Measurements from ENCODE around the gene TLE6. TPM values are rescaled to one million over a fixed set of nuclear protein-coding genes. Genes with fewer than 3 reads are reported as not detected.

TLE6 gene
- total and polyA plus RNA-seq, 10 of the 15 experiments (the other 5 are each of a cell fraction or from before 2014, with no cell fraction given) = 2.7 to 13.8 (median 6.4) TPM

GRCh38 chr19:2993579-2993978, 16.2 kb downstream of the TLE6 start (continued):
- TF ChIP-seq REST (IDR thresholded peaks at IDR 0.05; ENCODE audit: low read depth, low read length) = no peak
- no peak for TF ChIP-seq TARDBP (IDR thresholded peaks at IDR 0.05; ENCODE audit: borderline replicate concordance)
- no peak for TF ChIP-seq PRDM15 (CRISPR knock-in tag; IDR thresholded peaks at IDR 0.05)

- H2AFZ ChIP-seq (ENCODE audit: control insufficient read depth, low read depth, low read length) = no peak overlapping the region
- no peaks in the 10 kb centered on the region for H3K4me1 ChIP-seq (ENCODE audit: control insufficient read depth, insufficient read depth, low read length)
- intact Hi-C loops (cut with micrococcal nuclease; ENCODE audit: unreplicated experiment) (no loop called here), in situ Hi-C loops (cut with MboI) (no loop called here)
- H3K4me3 ChIP-seq = no peak overlapping the region
- no peak for ATAC-seq
- ChIA-PET CTCF (interaction anchor here (0.7 kb wide), 1 partner anchor 82 kb away, joined by 3 read pairs; no protein-coding TSS in a partner anchor), POLR2A (no interaction called here), SMC1A (ENCODE audit: uncharacterized antibody, unreplicated experiment) (no interaction called here), RAD21 (ENCODE audit: unreplicated experiment) (no interaction called here)
- no peak for FAIRE-seq
- H3K4me2 ChIP-seq (ENCODE audit: control insufficient read depth, insufficient read depth) = no peak overlapping the region
- no peak for TF ChIP-seq SKIL (IDR thresholded peaks at IDR 0.05; ENCODE audit: low read depth, poor library complexity, severe bottlenecking)
- no peak for TF ChIP-seq BMI1 (IDR thresholded peaks at IDR 0.05; ENCODE audit: borderline replicate concordance)
- no peak for TF ChIP-seq HSF1 (IDR thresholded peaks at IDR 0.05; ENCODE audit: low read depth, low read length)
- TF ChIP-seq ASH2L (IDR thresholded peaks at IDR 0.05; ENCODE audit: borderline replicate concordance, low read depth) = no peak
- H3K27ac ChIP-seq (ENCODE audit: control insufficient read depth, insufficient read depth) = no peak overlapping the region
- no peak for DNase-seq (ENCODE audit: low read depth, low spot score)
- no peaks in the 10 kb centered on the region for H3K27me3 ChIP-seq (replicated peaks in 1 of 2; ENCODE audit: control insufficient read depth in 2 of 2, insufficient read depth in 2 of 2, low read length in 1 of 2)
- H3K9ac ChIP-seq (ENCODE audit: control insufficient read depth, insufficient read depth, low read length) = no peak overlapping the region
- no peaks in the 10 kb centered on the region for H3K36me3 ChIP-seq (ENCODE audit: control insufficient read depth in 2 of 2, insufficient read depth in 2 of 2, low read length in 1 of 2)
- BruUV-seq (replicated peaks) = no TSS peak
- no peaks in the 10 kb centered on the region for H4K20me1 ChIP-seq (ENCODE audit: control insufficient read depth, insufficient read depth)
- H3K79me2 ChIP-seq (ENCODE audit: control insufficient read depth, insufficient read depth, low read length) = no peaks in the 10 kb centered on the region
- H3K9me3 ChIP-seq (replicated peaks; ENCODE audit: control insufficient read depth, insufficient read depth, low read length) = no peaks in the 10 kb centered on the region
- WGBS (ENCODE audit: insufficient coverage, insufficient replicate concordance, low lambda C conversion rate, missing lambda C conversion rate) = 66% methylated on average over 11 of the region's 15 CpGs
These were observed 17.3 kb downstream of the TLE6 start for GRCh38 chr19:2994588-2995131.

Measured in GM12878 (cell line).